ENCODE results near the gene PITX2. TPM values are rescaled to one million over a fixed set of nuclear protein-coding genes. Genes with fewer than 3 reads are reported as not detected.

PITX2 gene
- total and polyA plus RNA-seq, 2 experiments from 2014 or later: 0.52 to 0.99 TPM

DNA sequence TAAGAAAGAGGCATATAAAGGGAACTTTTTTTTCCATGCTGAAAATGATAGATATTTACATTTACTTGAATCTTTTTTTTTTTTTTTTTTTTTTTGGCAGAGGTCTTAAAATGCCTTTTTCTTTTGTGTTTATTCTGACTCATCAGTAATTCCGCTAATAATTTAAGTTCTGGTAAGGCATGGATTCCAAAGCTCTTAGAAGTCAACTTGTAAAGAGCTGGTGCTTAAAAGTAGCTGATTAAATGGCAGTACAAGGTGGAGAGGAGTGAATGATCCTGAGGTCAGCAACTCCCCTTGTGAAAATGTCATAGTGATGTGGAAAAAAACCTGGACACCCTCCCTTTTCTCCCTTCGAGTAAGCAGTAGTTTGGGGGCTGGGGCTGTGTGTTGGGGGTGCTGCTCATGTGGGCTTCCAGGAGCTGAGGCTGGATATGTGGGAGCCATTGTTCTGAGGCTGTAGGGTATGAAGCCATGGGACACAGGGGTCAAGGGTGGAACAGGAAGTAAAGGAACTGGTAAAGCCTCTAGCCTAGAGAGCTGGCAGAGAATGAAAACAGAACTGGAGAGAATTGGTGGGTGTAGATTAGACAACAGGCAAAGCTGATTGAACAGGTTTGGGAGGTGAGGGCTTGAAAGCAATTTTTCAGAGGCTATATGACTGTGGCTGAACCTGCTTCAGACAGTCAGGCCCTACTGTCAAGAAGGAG, 41.0 kb upstream of the PITX2 start:
- Histone ChIP-seq H4K20me1 (replicated peaks; ENCODE audit: insufficient read depth) (no peaks in the 10 kb centered on the region), H2AFZ (peak overlapping the region; percentile 77; the same call in 1 of the 2 replicates), H3K4me1 (ENCODE audit: insufficient read depth) (no peaks in the 10 kb centered on the region), H3K4me2 (no peak overlapping the region), H3K36me3 (ENCODE audit: insufficient read depth) (no peaks in the 10 kb centered on the region), H3K27ac (ENCODE audit: low read depth) (no peak overlapping the region), H3F3A (replicated peaks; ENCODE audit: low read depth) (no peaks in the 10 kb centered on the region), H3K4me3 (no peak overlapping the region), H3K27me3 (ENCODE audit: insufficient read depth) (no peaks in the 10 kb centered on the region), H3K79me2 (replicated peaks; ENCODE audit: insufficient read depth) (no peaks in the 10 kb centered on the region), H3K9me2 (ENCODE audit: insufficient read depth) (peaks cover 7% of the 10 kb centered on the region; the same call in 1 of the 2 replicates)
- H3K4me3 Mint-ChIP-seq: no peak overlapping the region
- no peaks in the 10 kb centered on the region for H3K4me1 Mint-ChIP-seq
- H3K36me3 Mint-ChIP-seq (ENCODE audit: low read depth): no peaks in the 10 kb centered on the region
- no peak for TF ChIP-seq REST (IDR thresholded peaks at IDR 0.05; ENCODE audit: unreplicated experiment)
- TF ChIP-seq EZH2phosphoT487 (IDR thresholded peaks at IDR 0.05; ENCODE audit: unreplicated experiment): no peak
- no peak for TF ChIP-seq ZNF462 (CRISPR knock-in tag; IDR thresholded peaks at IDR 0.05)
- TF ChIP-seq EZH2 (IDR thresholded peaks at IDR 0.05; ENCODE audit: low read depth, unreplicated experiment): no peak
- no peak for TF ChIP-seq NANOG (IDR thresholded peaks at IDR 0.05; ENCODE audit: borderline replicate concordance)
- no peak for TF ChIP-seq ZNF114 (CRISPR knock-in tag; IDR thresholded peaks at IDR 0.05)
- TF ChIP-seq JUNB (IDR thresholded peaks at IDR 0.05; ENCODE audit: unreplicated experiment): no peak
- no peak for TF ChIP-seq CREB1 (CRISPR knock-in tag; IDR thresholded peaks at IDR 0.05; ENCODE audit: low read depth)
- TF ChIP-seq ZNF331 (CRISPR knock-in tag; IDR thresholded peaks at IDR 0.05; ENCODE audit: low read depth): no peak
- no peak for TF ChIP-seq CTCF (conservative IDR thresholded peaks at IDR 0.05; ENCODE audit: low read depth in 2 of 2)
- TF ChIP-seq STAT1 (IDR thresholded peaks at IDR 0.05; ENCODE audit: unreplicated experiment): no peak
- peaks cover 6% of the 10 kb centered on the region for H3K27me3 Mint-ChIP-seq (ENCODE audit: insufficient read depth, low read depth, poor library complexity)
- H3K9me3 Mint-ChIP-seq: peaks cover 1% of the 10 kb centered on the region; the same call in 1 of the 3 replicates
- ATAC-seq: no peak
- no peak for DNase-seq (ENCODE audit: low spot score)
- H3K27ac Mint-ChIP-seq: peak overlapping the region; percentile 47; the same call in 1 of the 2 replicates
